ENCODE results near the gene GTF2H2.
"Not testable (repeated sequence)": the region's sequence is repeated elsewhere in the genome, so short reads cannot be mapped to it uniquely, and the experiment has no call there.

- TF ChIP-seq EZH2 (IDR thresholded peaks at IDR 0.05; ENCODE audit: borderline replicate concordance, insufficient read depth, low read depth, low read length, poor library complexity, severe bottlenecking); CTCF (IDR thresholded peaks at IDR 0.05): not testable (repeated sequence)
Observed at GRCh38 chr5:71067262-71067928, at the start of gene GTF2H2.

Data from B cell (primary cell).